Measurements from ENCODE around the gene CLDN22. TPM values are rescaled to one million over a fixed set of nuclear protein-coding genes. Genes with fewer than 3 reads are reported as not detected.
A peak's percentile ranks its signal among the peaks of the same experiment; 100 is the strongest.

The CLDN22 gene
- total RNA-seq, 1 experiment from 2014 or later: not detected

GRCh38 chr4:183335369-183335940 lies 15.4 kb upstream of the CLDN22 start (continued):
- TF ChIP-seq CTCF (IDR thresholded peaks at IDR 0.05 in 2 of 3, conservative IDR thresholded peaks at IDR 0.05 in 1 of 3; ENCODE audit: borderline replicate concordance in 1 of 3, insufficient read depth in 1 of 3, low read depth in 2 of 3, low read length in 2 of 3) (no peak), ZFX (IDR thresholded peaks at IDR 0.05) (no peak), JUND (IDR thresholded peaks at IDR 0.05) (peak; percentile 89), CBX3 (IDR thresholded peaks at IDR 0.05; ENCODE audit: low read depth) (peak; percentile 87), POLR2A (IDR thresholded peaks at IDR 0.05; ENCODE audit: borderline replicate concordance, extremely low read depth, insufficient read depth, insufficient read length) (no peak), EZH2 (IDR thresholded peaks at IDR 0.05) (no peak), EGR1 (IDR thresholded peaks at IDR 0.05; ENCODE audit: low read depth) (no peak; the same call in 1 of the 2 replicates), YY1 (IDR thresholded peaks at IDR 0.05; ENCODE audit: extremely low read depth, insufficient replicate concordance, low read depth, low read length) (peak; percentile 47), ZNF274 (IDR thresholded peaks at IDR 0.05; ENCODE audit: low read depth, low read length) (no peak), ELF1 (IDR thresholded peaks at IDR 0.05; ENCODE audit: borderline replicate concordance, low read depth) (no peak), CEBPB (IDR thresholded peaks at IDR 0.05; ENCODE audit: low read depth) (no peak; the same call in 1 of the 2 replicates), POLR2AphosphoS5 (IDR thresholded peaks at IDR 0.05; ENCODE audit: low read depth, low read length) (peak; percentile 36; the same call in 1 of the 2 replicates)

- ATAC-seq: peak; percentile 64
- H4K20me1 ChIP-seq (ENCODE audit: insufficient read depth): no peaks in the 10 kb centered on the region
- peaks cover 40 to 51% of the 10 kb centered on the region in 2 experiments for H3K4me1 ChIP-seq (ENCODE audit: control insufficient read depth in 1 of 2, insufficient read depth in 2 of 2, low read length in 2 of 2)
- H2AFZ ChIP-seq (ENCODE audit: low read depth, low read length, poor library complexity, severe bottlenecking): peak overlapping the region; percentile 1
- H3K36me3 ChIP-seq (ENCODE audit: control insufficient read depth in 1 of 2, insufficient read depth in 2 of 2, low read length in 2 of 2): no peaks in the 10 kb centered on the region
- ChIA-PET CTCF (no interaction called here), RAD21 (ENCODE audit: low non-redundant PET in 1 of 2, low total read pairs in 2 of 2, uncharacterized antibody in 2 of 2, unreplicated experiment in 2 of 2) (no interaction called here), POLR2A (no interaction called here)
- no peaks in the 10 kb centered on the region for H3K79me2 ChIP-seq (ENCODE audit: insufficient read depth, low read length)
- H3K9ac ChIP-seq (ENCODE audit: low read length): 0 out of 2 replicates have a peak overlapping the region, but pooled peaks have one; percentile 21
- peak; percentile 62 for DNase-seq (ENCODE audit: low read depth, low spot score)
- no peaks in the 10 kb centered on the region for H3K9me2 ChIP-seq (ENCODE audit: insufficient read depth)
- intact Hi-C loops (cut with micrococcal nuclease): no loop called here
- peak overlapping the region in 1 of 2 experiments; percentile 44; a peak in 2 of 4 replicates for H3K4me3 ChIP-seq (replicated peaks in 1 of 2; ENCODE audit: low read depth in 1 of 2, low read length in 2 of 2)
- H3K4me2 ChIP-seq (ENCODE audit: low read length): peak overlapping the region; percentile 83
- peak overlapping the region; percentile 3; the same call in 1 of the 2 replicates for H3K27ac ChIP-seq (ENCODE audit: low read depth, low read length)
- H3K27me3 ChIP-seq (ENCODE audit: insufficient read depth, low read length): no peaks in the 10 kb centered on the region
- no TSS peak for BruUV-seq (replicated peaks)
- peaks cover 0 to 3% of the 10 kb centered on the region in 2 experiments; a peak in 1 of 4 replicates for H3K9me3 ChIP-seq (ENCODE audit: control insufficient read depth in 1 of 2, insufficient read depth in 1 of 2, low read depth in 1 of 2, low read length in 2 of 2)
- peak; percentile 81 for TF ChIP-seq SP1 (IDR thresholded peaks at IDR 0.05; ENCODE audit: low read depth)
- no peak for TF ChIP-seq ELF1 (IDR thresholded peaks at IDR 0.05; ENCODE audit: borderline replicate concordance, low read depth)
- TF ChIP-seq TCF7L2 (IDR thresholded peaks at IDR 0.05; ENCODE audit: borderline replicate concordance, extremely low read depth, insufficient read depth, insufficient read length): no peak
- TF ChIP-seq CTCF (IDR thresholded peaks at IDR 0.05 in 2 of 3, conservative IDR thresholded peaks at IDR 0.05 in 1 of 3; ENCODE audit: borderline replicate concordance in 1 of 3, insufficient read depth in 1 of 3, low read depth in 2 of 3, low read length in 2 of 3): no peak
- no peak for TF ChIP-seq ATF3 (IDR thresholded peaks at IDR 0.05)
- TF ChIP-seq FOSL1 (IDR thresholded peaks at IDR 0.05; ENCODE audit: low read depth): peak; percentile 71
- TF ChIP-seq SIN3A (IDR thresholded peaks at IDR 0.05; ENCODE audit: low read depth): peak; percentile 59; the same call in 1 of the 2 replicates
- no peak for TF ChIP-seq RAD21 (IDR thresholded peaks at IDR 0.05; ENCODE audit: low read depth)
- TF ChIP-seq ZFX (IDR thresholded peaks at IDR 0.05): no peak
- peak; percentile 40; the same call in 1 of the 2 replicates for TF ChIP-seq MAX (IDR thresholded peaks at IDR 0.05)
- no peak for TF ChIP-seq CEBPB (IDR thresholded peaks at IDR 0.05; ENCODE audit: low read depth)
- TF ChIP-seq POLR2A (IDR thresholded peaks at IDR 0.05; ENCODE audit: borderline replicate concordance, extremely low read depth, insufficient read depth, insufficient read length): no peak
- no peak for TF ChIP-seq YY1 (IDR thresholded peaks at IDR 0.05; ENCODE audit: extremely low read depth, insufficient replicate concordance, low read depth, low read length)
- TF ChIP-seq EGR1 (IDR thresholded peaks at IDR 0.05; ENCODE audit: low read depth): no peak
- TF ChIP-seq POLR2AphosphoS5 (IDR thresholded peaks at IDR 0.05; ENCODE audit: low read depth, low read length): no peak
- no peak for TF ChIP-seq EZH2phosphoT487 (IDR thresholded peaks at IDR 0.05; ENCODE audit: borderline replicate concordance)
- TF ChIP-seq CBX3 (IDR thresholded peaks at IDR 0.05; ENCODE audit: low read depth): peak; percentile 48
- TF ChIP-seq JUND (IDR thresholded peaks at IDR 0.05): peak; percentile 73
Measured at GRCh38 chr4:183333983-183334382, 13.9 kb upstream of the CLDN22 start.
